Measurements from ENCODE around the gene KRT15.

KRT15 gene

DNA sequence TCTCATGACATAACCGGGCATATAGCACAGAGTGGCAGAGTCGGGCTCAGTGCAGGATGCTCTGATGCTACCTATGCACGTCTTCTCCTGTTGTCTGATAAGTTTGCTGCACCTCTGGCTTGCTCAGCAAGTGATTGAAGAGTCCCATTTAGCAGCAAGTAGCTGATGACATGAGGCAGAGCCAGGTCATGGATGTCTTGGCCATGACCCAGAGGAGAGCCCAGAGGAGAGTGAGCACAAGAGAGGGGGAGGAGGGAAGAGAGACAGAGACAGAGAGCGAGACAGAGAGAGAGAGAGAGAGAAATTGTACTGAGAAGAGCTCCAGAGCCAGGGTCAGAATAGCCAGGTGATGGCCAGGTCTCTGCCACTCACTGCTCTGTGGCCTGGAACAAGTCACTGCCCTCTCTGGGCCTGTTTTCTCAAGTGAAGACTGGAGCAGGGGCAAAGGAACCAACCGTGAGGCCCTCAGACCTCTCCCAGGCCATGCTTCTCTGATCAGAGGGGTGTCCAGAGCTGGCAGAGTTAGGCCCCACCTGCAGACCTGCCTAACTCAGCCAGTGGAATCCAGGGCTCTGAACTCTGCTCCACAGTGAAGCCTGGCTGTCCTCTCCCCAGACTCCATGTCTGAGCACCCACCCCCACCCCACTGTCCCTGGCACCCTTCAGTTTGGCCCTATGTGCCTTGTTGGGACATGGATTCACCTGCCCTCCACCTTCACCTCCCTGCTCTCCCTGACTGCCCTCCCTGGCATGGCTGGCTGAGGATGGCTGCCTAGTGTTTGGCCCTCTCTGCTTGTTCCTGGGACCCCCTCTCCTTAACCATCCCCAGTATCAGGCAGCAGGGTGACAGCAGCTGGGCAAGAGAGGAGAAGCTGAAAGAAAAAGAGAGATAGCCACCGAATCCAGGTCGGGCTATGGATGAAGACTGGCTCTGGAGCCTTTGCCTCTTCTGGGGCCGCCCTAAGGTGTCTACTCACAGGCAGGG, 33.5 kb downstream of the KRT15 start:
- no peak overlapping the region for H3K4me3 ChIP-seq (ENCODE audit: low read depth, low read length)
- in situ Hi-C loops (cut with HindIII; ENCODE audit: low sequenced_read_pairs) = no loop called here
- no peak for DNase-seq (ENCODE audit: low read depth, low spot score)
- TF ChIP-seq CTCF (IDR thresholded peaks at IDR 0.05; ENCODE audit: low read depth, low read length) = no peak

DNA sequence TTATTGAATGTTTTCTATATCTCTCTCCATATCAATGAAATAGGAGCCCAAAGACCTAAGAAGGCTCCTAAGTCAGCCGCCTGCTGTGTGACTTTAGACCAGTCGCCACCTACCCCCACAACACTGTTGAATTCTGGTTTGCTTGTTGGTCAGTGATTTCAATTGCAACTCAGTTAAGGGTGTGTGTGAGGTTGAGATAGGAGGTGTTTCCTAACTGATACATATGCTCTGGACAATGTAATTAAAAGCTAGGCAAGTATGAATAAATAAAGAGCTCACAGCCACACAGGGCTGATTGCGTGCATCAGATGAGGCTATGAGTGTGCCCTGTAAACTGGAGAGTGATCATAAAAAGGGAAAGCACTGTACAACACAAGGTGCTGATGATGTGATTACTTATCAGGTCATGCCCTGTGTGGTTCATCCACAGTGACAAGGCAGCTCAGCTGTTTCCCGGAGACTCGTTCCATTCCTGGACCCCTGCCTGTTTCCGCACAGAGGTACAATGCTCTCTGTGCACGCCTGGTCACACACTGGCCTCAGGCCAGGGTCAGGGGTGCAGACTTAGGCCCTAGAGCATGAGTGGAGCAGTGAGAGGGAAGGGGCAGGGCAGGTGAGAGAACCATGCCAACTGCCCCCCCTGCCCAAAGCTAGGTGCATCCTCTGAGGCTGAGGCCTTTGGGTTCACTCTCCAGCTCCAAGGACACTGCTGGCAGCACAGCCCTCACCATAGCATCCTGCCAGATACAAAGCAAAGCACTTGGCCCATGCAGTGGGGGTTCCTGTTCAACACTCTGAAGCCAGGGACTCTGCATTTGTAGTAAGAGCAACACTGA, 34.5 kb downstream of the KRT15 start:
- DNase-seq (ENCODE audit: low read depth, low spot score) = no peak
- H3K4me3 ChIP-seq (ENCODE audit: low read depth, low read length) = no peak overlapping the region
- no peak for TF ChIP-seq CTCF (IDR thresholded peaks at IDR 0.05; ENCODE audit: low read depth, low read length)
- in situ Hi-C loops (cut with HindIII; ENCODE audit: low sequenced_read_pairs) = no loop called here

- in situ Hi-C loops (cut with HindIII; ENCODE audit: low sequenced_read_pairs) = no loop called here
- H3K4me3 ChIP-seq (ENCODE audit: low read depth, low read length) = no peak overlapping the region
- no peak for TF ChIP-seq CTCF (IDR thresholded peaks at IDR 0.05; ENCODE audit: low read depth, low read length)
- DNase-seq (ENCODE audit: low read depth, low spot score) = no peak
Measured at GRCh38 chr17:41483531-41483930, 35.2 kb downstream of the KRT15 start.

- DNase-seq (ENCODE audit: low read depth, low spot score) = no peak
- in situ Hi-C loops (cut with HindIII; ENCODE audit: low sequenced_read_pairs) = no loop called here
- H3K4me3 ChIP-seq (ENCODE audit: low read depth, low read length) = no peak within 1 kb of the TSS
- no peak for TF ChIP-seq CTCF (IDR thresholded peaks at IDR 0.05; ENCODE audit: low read depth, low read length)
Measured at GRCh38 chr17:41481036-41481435, 37.7 kb downstream of the KRT15 start, which contains the start of gene KRT35. TSS of gene KRT35 (minus strand) at chr17:41481151. CDS start at chr17:41481097, 54 bp downstream.

- in situ Hi-C loops (cut with HindIII; ENCODE audit: low sequenced_read_pairs) = no loop called here
- no peak overlapping the region for H3K4me3 ChIP-seq (ENCODE audit: low read depth, low read length)
- no peak for DNase-seq (ENCODE audit: low read depth, low spot score)
- no peak for TF ChIP-seq CTCF (IDR thresholded peaks at IDR 0.05; ENCODE audit: low read depth, low read length)
Measured at GRCh38 chr17:41480581-41480980, 38.1 kb downstream of the KRT15 start.

DNA sequence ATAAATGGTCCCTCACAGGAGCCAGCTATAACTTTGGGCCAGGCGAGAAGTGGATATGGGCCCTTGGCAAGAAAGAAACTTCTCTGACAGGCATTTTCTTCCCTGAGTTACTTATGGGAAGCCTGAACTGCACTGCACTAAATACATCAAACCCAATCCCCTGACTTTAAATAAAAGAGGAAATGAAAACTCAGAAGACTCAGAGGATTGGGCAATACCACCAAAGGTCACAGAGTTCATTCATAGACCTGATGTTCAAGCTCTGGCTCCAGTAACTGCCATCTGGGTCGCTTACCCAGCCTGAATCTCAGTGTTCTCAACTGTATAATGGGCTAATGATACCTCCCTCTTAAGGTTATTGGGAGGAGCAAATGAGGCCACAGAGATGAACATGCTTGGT, 38.6 kb downstream of the KRT15 start:
- no peak overlapping the region for H3K4me3 ChIP-seq (ENCODE audit: low read depth, low read length)
- no peak for DNase-seq (ENCODE audit: low read depth, low spot score)
- in situ Hi-C loops (cut with HindIII; ENCODE audit: low sequenced_read_pairs) = no loop called here
- TF ChIP-seq CTCF (IDR thresholded peaks at IDR 0.05; ENCODE audit: low read depth, low read length) = no peak

Data from astrocyte of the spinal cord (primary cell).